GM12874 (cell line): ENCODE data around the gene HADH.

Source experiments
- TF ChIP-seq, protein P1 (sequence below): IDR thresholded peaks from 2 replicates; pipeline ENCODE4 v1.5.1; 2011; ENCODE audit warnings: low read depth, mild to moderate bottlenecking, control low read depth, low read length, moderate library complexity; ENCODE audit not compliant: insufficient read depth

The HADH gene

DNA sequence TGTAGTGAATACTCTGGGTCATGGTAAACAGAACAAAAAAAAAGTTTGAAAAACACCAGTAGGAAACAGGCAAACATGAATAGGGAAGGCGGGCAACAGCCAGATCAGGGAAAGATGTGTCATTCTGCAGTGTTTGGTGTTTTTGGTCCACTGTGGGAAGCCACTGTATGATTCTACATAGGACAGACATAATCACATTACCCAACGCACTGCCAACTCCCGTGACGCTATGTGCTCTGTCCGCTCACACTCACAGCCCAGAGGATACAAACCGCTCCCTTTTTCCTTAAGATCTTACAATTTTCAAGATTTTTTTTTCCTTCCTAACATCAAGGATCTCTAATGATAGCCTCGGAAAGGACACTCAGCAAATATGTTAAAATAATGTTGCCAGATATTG lies 59.3 kb downstream of the HADH start:
- TF ChIP-seq, protein P1, sequence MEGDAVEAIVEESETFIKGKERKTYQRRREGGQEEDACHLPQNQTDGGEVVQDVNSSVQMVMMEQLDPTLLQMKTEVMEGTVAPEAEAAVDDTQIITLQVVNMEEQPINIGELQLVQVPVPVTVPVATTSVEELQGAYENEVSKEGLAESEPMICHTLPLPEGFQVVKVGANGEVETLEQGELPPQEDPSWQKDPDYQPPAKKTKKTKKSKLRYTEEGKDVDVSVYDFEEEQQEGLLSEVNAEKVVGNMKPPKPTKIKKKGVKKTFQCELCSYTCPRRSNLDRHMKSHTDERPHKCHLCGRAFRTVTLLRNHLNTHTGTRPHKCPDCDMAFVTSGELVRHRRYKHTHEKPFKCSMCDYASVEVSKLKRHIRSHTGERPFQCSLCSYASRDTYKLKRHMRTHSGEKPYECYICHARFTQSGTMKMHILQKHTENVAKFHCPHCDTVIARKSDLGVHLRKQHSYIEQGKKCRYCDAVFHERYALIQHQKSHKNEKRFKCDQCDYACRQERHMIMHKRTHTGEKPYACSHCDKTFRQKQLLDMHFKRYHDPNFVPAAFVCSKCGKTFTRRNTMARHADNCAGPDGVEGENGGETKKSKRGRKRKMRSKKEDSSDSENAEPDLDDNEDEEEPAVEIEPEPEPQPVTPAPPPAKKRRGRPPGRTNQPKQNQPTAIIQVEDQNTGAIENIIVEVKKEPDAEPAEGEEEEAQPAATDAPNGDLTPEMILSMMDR = no peak

- TF ChIP-seq, protein P1 = no peak
These were observed 59.7 kb downstream of the HADH start for GRCh38 chr4:108049406-108049805.

DNA sequence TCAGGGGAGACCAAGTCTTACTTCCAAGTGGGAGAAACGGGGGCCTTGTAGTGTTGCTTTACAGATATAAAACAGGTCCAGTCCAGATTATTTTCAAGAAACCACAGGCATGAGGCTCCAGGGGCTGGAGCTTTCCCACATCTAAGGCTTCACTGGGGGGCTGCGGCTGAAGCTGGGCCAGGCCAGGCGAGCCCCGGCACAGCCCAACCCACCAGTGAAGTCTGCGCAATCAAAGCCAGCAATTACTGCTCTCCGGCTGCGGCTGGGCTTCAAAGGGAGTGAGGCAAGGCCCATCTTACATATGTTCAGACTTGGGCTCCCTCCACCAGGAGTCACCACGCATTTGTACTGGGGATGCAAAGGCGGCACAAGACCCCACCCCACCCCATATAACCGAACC lies 61.7 kb downstream of the HADH start:
- TF ChIP-seq, protein P1 = no peak

- TF ChIP-seq, protein P1 = no peak
These were observed 63.0 kb downstream of the HADH start for GRCh38 chr4:108052558-108053120.

DNA sequence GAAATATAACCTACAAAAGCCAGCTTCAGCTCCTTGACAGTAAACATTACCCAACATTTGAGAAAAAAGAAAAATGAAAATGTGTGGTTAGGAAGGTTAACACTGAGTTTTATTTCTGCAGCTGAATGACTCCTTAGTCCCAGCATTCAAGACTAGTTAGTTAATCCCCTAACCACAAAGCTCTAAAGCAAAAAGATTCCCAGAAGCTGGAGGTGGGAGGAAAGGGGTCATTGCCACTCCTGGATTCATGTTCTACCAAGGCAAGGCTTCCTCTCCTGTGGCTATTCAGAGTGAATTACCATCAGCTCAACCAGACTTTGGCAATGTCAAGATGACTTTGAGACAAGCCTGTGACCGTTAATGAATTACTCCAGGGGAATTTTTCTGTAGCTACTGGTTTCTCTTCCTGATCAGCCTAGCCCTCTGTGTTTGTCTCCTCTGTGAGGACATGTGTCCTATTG lies 63.6 kb downstream of the HADH start:
- TF ChIP-seq, protein P1 = no peak

DNA sequence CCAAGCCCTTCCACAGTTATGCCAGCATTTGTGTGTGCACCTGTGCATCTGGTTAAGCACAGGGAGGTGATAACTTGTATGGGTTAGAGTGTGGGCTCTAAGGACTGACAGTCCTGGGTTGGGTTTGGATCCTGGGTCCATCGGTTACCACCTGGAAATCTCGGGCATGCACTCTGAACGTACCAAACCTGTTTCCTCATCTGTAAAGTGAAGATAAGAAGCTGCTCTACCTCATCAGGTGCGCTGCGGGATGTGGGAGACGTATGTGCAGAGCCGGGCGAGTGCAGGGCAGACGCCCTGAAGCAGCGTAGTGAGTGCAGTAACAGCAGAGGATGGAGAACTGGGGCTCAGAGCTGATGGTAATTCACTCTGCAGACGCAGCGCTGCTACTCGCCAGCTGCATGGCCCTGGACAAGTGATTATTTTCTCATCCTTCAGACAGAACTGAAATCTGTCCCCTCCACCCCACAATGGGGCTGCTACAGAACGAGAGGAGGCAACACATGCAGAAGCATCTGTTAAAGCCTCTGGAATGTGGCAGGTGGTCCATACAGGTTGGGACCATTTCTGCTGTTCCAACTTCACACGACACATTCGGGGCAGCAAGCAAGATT lies 64.4 kb downstream of the HADH start:
- TF ChIP-seq, protein P1 = no peak

DNA sequence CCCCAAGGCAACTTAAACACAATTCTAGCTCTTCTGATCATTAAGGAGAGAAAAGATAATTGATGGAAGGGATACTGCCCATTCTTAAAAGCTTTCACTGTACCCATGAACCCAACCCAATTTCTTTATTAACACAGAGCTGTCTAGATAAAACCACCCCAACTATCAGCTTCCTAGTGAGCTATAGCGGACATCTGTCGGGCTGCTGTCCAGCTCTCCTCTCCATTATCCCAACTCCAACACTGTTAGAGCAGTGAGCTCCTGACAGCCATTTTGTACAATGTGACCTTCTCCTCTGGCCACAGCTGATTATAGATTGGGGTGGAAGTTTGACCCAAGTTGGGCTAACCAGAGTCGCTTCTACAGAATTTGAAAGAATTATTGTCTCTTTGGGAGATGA lies 66.1 kb downstream of the HADH start:
- TF ChIP-seq, protein P1 = no peak
